Urinary bladder (tissue), 4 donors: ENCODE results near the gene MMP11. TPM values are rescaled to one million over a fixed set of nuclear protein-coding genes. Genes with fewer than 3 reads are reported as not detected.
"Not testable (repeated sequence)": the region's sequence is repeated elsewhere in the genome, so short reads cannot be mapped to it uniquely, and the experiment has no call there.

Experiments used
- DNase-seq: peaks from one replicate; pipeline ENCODE4 v3.0.0-alpha.2; 2015; ENCODE audit errors: extremely low spot score
- H3K27ac ChIP-seq: one replicate; pipeline ENCODE4 v1.5.1; 2013; ENCODE audit warnings: low read depth, mild to moderate bottlenecking, moderate library complexity
- H3K36me3 ChIP-seq: one replicate; pipeline ENCODE4 v1.6.1; 2013; ENCODE audit warnings: mild to moderate bottlenecking, moderate library complexity; ENCODE audit not compliant: insufficient read depth
- H3K4me1 ChIP-seq: one replicate; pipeline ENCODE4 v1.6.1; 2013; ENCODE audit warnings: mild to moderate bottlenecking, moderate library complexity; ENCODE audit not compliant: insufficient read depth
- H3K4me3 ChIP-seq: one replicate; pipeline ENCODE4 v1.5.1; 2013; ENCODE audit warnings: low read depth, low read length
- WGBS: extraction: QIAGEN DNeasy Blood & Tissue Kit; methylation state at CpG from one replicate; pipeline ENCODE4 v1.1.7; 2013; 5-methylcytosine and 5-hydroxymethylcytosine counted together
- polyA plus RNA-seq: library from polyadenylated mRNA; stranded (reverse); fragments of 200-250 nt; gene quantifications from one replicate; pipeline ENCODE4 v1.2.3, GENCODE V29; 2013
- total RNA-seq: library from RNA; depleted of rRNA; stranded (reverse); fragments of >200 nt; gene quantifications from one replicate; pipeline ENCODE4 v1.2.3, GENCODE V29; 2014
- donor health status: healthy with polysubstance abuse.
- donor health status: healthy.

Gene MMP11, protein sequence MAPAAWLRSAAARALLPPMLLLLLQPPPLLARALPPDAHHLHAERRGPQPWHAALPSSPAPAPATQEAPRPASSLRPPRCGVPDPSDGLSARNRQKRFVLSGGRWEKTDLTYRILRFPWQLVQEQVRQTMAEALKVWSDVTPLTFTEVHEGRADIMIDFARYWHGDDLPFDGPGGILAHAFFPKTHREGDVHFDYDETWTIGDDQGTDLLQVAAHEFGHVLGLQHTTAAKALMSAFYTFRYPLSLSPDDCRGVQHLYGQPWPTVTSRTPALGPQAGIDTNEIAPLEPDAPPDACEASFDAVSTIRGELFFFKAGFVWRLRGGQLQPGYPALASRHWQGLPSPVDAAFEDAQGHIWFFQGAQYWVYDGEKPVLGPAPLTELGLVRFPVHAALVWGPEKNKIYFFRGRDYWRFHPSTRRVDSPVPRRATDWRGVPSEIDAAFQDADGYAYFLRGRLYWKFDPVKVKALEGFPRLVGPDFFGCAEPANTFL
- total RNA-seq: 7.3 TPM
- polyA plus RNA-seq: 5.6 TPM

DNA sequence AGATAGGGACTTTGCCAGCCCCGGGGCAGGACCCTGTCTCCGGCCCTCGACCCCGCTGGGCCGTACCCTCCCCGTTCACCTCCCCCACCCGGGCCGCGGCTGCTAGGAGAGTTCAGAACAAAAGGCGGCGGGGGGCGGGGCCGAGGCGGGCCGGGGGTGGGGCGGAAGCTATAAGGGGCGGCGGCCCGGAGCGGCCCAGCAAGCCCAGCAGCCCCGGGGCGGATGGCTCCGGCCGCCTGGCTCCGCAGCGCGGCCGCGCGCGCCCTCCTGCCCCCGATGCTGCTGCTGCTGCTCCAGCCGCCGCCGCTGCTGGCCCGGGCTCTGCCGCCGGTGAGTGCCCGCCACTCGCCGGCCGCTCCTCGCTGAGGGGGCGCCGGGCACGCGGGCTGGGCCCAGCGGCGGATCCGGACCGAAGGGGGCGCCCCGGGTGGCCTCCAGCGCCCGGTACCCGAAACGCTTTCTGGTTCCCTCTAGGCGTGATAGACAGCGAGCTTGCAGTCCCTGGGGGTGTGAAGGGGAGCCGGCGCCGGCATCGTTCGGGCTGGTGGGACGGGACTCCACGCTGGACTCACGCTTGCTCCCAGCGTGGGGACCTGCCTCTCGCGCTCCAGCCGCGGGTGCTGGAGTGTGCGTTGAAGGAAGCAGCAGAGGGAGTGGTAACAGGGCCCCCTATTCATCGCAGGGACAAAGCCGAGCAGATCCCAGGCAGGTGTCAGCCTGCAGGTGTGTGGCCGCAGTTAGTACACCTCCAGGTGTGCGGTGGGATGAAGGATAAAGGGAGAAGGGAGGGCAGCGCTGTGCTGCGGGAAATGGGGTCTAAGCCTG, at the start of gene MMP11:
Gene MMP11 (plus strand): TSS at position 201 of the 825 bp plus-strand sequence. CDS start 22 bp downstream, at position 223.
- WGBS: 4% methylated on average over 79 of the region's 79 CpGs
- no peaks in the 10 kb centered on the region for H3K36me3 ChIP-seq
- H3K27ac ChIP-seq: no peak within 1 kb of the TSS
- no peak for DNase-seq
- H3K4me3 ChIP-seq: peak within 1 kb of the TSS; percentile 47
- H3K4me1 ChIP-seq: no peaks in the 10 kb centered on the region

DNA sequence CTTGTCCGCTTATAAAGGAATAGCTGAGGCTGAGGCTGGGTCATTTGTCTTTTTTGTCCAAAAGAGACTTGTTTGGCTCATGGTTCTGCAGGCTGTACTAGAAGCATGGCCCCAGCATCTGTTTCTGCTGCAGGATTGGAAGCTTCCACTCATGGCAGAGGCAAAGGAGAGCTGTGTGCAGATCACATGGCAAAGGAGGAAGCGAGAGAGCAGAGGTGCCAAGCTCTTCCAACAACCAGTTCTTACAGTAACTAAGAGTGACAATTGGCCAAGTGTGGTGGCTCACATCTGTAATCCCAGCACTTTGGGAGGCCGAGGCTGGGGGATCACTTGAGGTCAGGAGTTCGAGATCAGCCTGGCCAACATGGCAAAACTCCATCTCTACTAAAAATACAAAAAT, 44.5 kb upstream of the MMP11 start:
- H3K4me1 ChIP-seq, DNase-seq, H3K27ac ChIP-seq, H3K36me3 ChIP-seq, H3K4me3 ChIP-seq: not testable (repeated sequence)
- WGBS: 77% methylated on average over 4 of the region's 4 CpGs

DNA sequence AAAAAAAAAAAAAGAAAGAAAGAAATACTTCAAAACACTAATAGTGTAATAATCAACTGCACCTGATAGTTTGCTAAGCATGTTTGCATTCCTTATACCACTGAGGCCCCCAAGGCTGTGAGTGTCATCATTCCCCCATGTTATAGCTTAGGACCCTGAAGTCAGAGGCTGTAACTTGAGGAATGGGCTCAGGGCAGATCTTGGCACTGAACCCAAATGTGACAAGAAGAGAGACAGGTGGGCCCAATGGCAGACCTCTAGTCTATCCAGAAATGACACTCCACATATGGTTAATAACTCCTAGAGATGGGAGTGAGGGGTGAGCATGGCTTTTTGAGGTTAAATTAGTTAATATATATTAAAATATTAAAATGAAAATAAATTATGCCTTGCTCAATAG, 35.0 kb upstream of the MMP11 start:
- DNase-seq: no peak
- Histone ChIP-seq H3K4me1 (no peaks in the 10 kb centered on the region), H3K4me3 (no peak overlapping the region), H3K27ac (no peak overlapping the region), H3K36me3 (no peaks in the 10 kb centered on the region)

DNA sequence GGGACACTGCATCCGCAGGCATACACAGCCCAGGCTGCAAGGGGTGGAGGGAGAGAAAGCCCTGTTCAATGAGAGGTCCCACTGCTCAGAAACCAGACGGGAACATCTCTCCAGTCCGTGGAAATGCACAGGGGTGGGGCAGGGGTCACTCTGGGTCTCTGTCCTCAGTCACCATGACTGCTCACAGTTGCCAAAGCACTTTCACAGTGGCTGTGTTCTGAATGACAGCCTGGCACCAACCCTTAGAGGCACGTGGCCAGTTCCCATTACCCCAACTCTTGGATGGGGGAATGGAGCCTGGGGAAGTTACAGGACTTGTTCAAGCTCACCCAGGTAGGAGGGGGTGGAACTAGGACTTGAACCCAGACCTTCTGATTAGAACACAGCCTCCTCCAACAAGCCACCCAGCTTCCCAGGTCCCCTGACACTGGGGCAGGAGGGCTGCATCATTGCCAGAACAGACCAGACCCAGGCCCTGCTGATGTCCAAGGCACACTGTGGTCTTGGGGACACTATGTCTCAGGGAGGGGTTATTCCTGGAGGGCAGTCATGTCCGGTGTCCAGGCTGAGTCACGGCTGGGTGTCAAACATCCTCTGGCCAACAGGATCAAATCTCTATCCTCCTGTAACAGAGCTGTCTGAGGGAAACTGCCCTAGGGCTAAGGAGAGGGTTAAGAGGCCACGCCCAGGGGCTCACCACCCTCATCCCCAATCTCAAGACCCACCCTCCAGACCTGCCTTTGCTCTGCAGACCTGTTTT, 30.0 kb upstream of the MMP11 start:
- Histone ChIP-seq H3K4me1 (no peaks in the 10 kb centered on the region), H3K36me3 (peaks cover 5% of the 10 kb centered on the region), H3K4me3 (no peak overlapping the region), H3K27ac (no peak overlapping the region)
- WGBS: 70% methylated on average over 7 of the region's 7 CpGs
- DNase-seq: no peak

DNA sequence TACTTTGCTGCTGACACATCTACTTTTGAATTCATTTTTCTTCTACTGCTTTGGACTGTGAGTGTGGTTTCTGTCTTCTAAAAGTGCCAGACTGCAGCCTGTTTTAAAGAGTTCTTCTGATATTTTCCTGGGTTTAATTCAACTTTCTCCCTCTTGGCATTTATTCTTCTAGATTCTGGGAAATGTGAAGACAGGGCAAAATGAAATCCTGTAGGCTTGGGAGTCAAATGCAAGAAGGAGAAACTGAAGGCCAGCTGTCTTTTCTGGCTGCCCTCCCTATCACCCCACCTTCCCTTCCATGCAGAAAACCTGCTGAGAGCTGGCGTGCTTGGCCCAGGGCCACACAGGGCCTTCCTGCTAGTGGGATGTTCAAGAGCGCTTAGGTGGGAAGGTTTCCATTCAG, 29.3 kb upstream of the MMP11 start:
- DNase-seq: no peak
- peaks cover 5% of the 10 kb centered on the region for H3K36me3 ChIP-seq
- no peaks in the 10 kb centered on the region for H3K4me1 ChIP-seq
- 56% methylated on average over 2 of the region's 2 CpGs for WGBS
- H3K27ac ChIP-seq: no peak overlapping the region
- H3K4me3 ChIP-seq: no peak overlapping the region

DNA sequence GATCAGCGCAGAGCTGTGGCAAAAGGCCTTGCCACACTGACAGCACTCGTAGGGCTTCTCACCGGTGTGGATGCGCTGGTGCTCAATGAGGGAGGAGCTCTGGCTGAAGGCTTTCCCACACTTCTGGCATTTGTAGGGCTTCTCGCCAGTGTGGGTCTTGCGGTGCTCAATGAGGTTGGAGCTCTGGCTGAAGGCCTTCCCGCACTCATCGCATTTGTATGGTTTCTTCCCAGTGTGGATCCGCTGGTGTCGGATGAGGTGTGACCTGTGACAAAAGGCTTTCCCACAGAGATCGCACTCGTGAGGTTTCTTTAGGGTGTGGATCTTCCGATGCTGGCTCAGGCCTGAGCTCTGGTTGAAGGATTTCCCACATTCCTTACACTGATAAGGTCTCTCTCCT, 28.6 kb upstream of the MMP11 start:
- DNase-seq: no peak
- H3K4me3 ChIP-seq: no peak overlapping the region
- 95% methylated on average over 13 of the region's 13 CpGs for WGBS
- H3K4me1 ChIP-seq: no peaks in the 10 kb centered on the region
- H3K27ac ChIP-seq: no peak overlapping the region
- peaks cover 5% of the 10 kb centered on the region for H3K36me3 ChIP-seq

DNA sequence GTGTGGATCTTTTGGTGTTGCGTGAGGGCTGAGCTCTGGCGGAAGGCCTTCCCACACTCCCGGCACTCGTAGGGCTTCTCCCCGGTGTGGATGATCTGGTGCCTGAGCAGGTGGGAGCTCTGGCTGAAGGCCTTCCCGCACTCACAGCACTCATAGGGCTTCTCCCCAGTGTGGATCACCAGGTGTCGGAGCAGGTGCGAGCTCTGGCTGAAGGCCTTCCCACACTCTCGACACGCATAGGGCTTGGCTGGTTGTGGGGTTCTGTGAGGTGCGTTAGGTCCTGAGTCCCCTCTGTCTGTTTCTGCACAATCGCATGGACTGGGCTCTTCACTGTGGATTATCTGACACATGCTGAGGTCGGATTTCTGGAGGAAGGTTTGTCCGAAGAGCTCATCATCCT, 28.2 kb upstream of the MMP11 start:
- peaks cover 5% of the 10 kb centered on the region for H3K36me3 ChIP-seq
- no peak overlapping the region for H3K27ac ChIP-seq
- H3K4me1 ChIP-seq: no peaks in the 10 kb centered on the region
- WGBS: 97% methylated on average over 14 of the region's 14 CpGs
- H3K4me3 ChIP-seq: no peak overlapping the region
- no peak for DNase-seq

DNA sequence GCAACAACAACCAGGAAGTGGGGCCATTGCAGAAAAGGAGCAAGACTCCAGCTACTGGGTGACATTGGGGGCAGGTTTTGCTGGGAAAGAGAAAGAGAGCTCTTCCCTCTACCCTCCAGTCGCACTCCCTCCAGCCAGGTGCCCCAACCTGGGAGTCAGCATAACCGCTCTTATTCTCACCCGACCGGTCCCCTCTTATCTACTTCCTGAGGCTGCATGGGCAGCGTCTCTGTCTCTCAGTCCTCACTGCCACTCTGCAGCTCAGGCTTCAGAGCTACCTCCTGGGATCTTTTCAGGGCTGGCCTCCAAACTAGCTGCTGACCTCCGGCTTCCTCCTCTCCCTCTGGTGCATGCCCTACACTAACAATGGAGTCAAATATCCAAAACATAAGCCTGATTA, 26.9 kb upstream of the MMP11 start:
- WGBS: 82% methylated on average over 6 of the region's 6 CpGs
- Histone ChIP-seq H3K4me1 (no peaks in the 10 kb centered on the region), H3K4me3 (no peak overlapping the region), H3K27ac (no peak overlapping the region), H3K36me3 (peaks cover 5% of the 10 kb centered on the region)
- DNase-seq: no peak

DNA sequence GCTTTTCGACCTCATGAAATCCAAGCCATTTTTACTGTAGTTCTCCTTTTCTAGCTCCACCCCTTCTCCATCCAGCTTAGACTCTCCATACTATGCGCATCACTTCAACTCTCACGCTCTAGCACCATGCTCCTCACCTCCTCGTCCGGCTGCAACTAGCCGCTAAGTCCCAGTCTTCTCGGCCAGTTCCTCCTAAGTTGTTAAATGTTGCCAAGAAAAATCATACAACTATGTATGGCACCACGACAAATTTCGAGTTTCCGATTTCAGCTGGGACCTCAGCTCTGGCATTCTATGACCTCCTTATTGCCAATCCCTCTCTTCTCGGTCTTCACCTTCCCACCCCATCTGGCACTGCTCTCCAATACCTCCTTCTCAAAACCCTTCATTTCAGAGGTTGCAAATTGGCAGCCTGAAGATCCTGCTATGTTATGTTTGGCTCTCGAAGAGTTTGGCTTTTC, 22.8 kb upstream of the MMP11 start:
- DNase-seq: no peak
- H3K27ac ChIP-seq: no peak overlapping the region
- H3K4me3 ChIP-seq: no peak overlapping the region
- no peaks in the 10 kb centered on the region for H3K4me1 ChIP-seq
- peaks cover 2% of the 10 kb centered on the region for H3K36me3 ChIP-seq
- 62% methylated on average over 12 of the region's 12 CpGs for WGBS

DNA sequence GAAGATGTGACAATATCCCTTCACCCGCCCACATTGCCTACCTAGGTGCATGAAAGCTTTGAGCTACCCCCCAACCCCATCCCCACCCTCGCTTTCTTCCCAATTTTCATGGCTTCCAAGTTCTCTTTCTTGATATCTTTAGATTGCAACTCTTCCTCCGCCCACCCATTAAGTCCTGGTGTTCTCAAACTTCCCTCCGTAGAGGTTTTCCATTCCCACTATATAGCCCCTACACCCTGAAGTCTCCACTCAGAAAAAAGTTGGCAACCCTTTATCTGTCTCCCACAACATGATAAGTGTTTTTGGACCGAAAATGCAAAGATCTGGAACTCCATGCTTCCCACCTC, 22.3 kb upstream of the MMP11 start:
- H3K36me3 ChIP-seq: no peaks in the 10 kb centered on the region
- H3K4me1 ChIP-seq: no peaks in the 10 kb centered on the region
- no peak overlapping the region for H3K27ac ChIP-seq
- peak overlapping the region; percentile 85 for H3K4me3 ChIP-seq
- 36% methylated on average over 5 of the region's 5 CpGs for WGBS
- no peak for DNase-seq

DNA sequence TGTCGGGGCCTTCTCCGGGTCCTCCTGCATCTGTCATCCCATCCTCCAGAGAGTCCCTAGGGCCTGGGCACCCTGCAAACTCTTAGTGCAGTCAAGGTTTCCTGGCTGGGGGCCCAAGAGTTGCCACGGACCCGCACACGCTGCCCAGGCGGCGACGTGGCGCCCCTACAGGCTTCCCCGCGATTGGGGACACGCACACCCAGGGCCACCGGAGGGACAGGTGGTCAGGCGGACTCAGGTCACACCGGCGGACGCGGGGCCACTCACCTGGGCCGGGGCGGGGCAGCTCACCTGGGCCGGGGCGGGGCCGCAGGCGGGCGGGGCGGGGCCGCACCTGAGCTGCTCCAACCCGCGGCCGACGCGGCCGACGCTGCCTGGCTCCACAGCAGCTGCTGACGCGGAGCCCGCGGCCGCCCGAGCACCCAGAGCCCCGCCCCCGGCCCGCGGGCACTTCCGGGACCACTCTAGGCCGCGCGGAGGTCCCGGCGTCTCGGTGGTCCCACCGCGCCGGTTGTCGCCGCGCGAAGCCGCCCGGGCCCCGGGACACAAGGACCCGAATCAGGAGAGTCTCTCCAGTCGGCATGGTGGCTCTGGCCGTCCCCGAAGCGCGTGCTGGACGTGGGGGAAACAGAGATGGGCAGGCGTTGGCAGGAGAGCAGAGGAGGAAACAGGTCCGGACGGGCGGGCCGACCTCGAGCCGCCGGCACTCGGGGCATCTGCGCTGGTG, 21.8 kb upstream of the MMP11 start, which contains the start of gene ZNF70:
Gene ZNF70 (minus strand): TSS at position 399 of the 727 bp plus-strand sequence. CDS start 5,972 bp downstream, outside the sequence.
- Histone ChIP-seq H3K4me1 (no peaks in the 10 kb centered on the region), H3K4me3 (peak within 1 kb of the TSS; percentile 85), H3K27ac (peak within 1 kb of the TSS; percentile 84), H3K36me3 (no peaks in the 10 kb centered on the region)
- no peak for DNase-seq
- under 1% methylated on average over 78 of the region's 78 CpGs for WGBS

DNA sequence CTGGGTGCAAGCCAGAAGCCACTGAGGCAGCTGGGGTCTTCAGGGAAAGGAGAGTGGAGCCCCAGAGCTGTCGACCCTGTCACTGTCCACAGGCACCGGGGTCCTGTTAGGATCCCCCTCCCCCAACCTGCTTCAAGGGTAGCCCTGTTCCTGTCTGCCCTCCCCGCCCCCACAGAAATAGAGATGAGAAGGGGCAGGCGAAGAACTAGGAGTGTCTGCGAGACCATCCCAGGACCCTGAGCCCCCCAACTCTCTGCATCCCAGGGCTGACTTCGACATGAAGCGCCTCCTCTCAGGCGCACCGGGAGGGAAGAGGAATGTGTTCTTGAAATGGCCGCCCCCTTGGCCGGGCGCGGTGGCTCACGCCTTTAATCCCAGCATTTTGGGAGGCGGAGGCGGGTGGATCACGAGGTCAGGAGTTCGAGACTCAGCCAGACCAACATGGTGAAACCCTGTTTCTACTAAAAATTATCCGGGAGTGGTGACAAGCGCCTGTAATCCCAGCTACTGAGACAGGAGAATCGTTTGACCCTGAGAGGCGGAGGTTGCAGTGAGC, 21.1 kb upstream of the MMP11 start:
- Histone ChIP-seq H3K4me1 (no peaks in the 10 kb centered on the region), H3K36me3 (no peaks in the 10 kb centered on the region), H3K4me3 (peak overlapping the region; percentile 85), H3K27ac (peak overlapping the region; percentile 84)
- 15% methylated on average over 22 of the region's 22 CpGs for WGBS
- no peak for DNase-seq
